ENCODE measurements around the gene VPS13A. TPM values are rescaled to one million over a fixed set of nuclear protein-coding genes. Genes with fewer than 3 reads are reported as not detected.

VPS13A gene
- total RNA-seq, 1 donor from 2014 or later: 37.8 TPM

DNA sequence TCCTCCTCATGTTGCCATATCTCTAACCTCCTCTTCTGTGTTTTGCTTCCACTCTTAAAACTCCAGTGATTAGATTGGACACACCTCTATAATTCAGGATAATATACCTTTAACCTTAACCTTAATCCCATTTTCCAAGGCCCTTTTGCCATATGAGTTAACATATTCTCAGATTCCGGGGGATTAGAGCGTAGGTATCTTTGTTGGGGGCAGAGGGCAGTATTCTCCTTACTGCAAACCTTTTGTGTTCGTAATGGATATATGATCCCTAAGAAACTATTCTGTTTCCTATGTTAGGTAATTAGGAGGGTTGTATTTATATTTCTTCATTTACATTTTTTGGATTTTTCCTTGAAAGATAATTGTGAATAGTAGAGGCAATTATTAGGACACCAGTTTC is 99.5 kb downstream of the VPS13A start:
- DNase-seq: no peak
- Histone ChIP-seq H3K4me3 (no peak overlapping the region), H3K9me3 (no peaks in the 10 kb centered on the region), H3K4me1 (no peaks in the 10 kb centered on the region), H3K36me3 (no peaks in the 10 kb centered on the region), H3K27ac (no peak overlapping the region), H3K27me3 (ENCODE audit: low read depth) (no peaks in the 10 kb centered on the region)
- no peak for TF ChIP-seq CTCF (IDR thresholded peaks at IDR 0.05)
- no peak for ATAC-seq
- intact Hi-C loops (cut with DNase I): no loop called here

GRCh38 chr9:77277719-77278118 is 100.4 kb downstream of the VPS13A start:
- Histone ChIP-seq H3K9me3 (no peaks in the 10 kb centered on the region), H3K4me1 (no peaks in the 10 kb centered on the region), H3K4me3 (no peak overlapping the region), H3K27me3 (ENCODE audit: low read depth) (no peaks in the 10 kb centered on the region), H3K27ac (no peak overlapping the region), H3K36me3 (peaks cover 9% of the 10 kb centered on the region)
- TF ChIP-seq CTCF (IDR thresholded peaks at IDR 0.05): no peak
- intact Hi-C loops (cut with DNase I): no loop called here
- ATAC-seq (no peak), DNase-seq (no peak)

GRCh38 chr9:77283991-77284390 is 106.7 kb downstream of the VPS13A start:
- ATAC-seq: no peak
- Histone ChIP-seq H3K4me3 (no peak overlapping the region), H3K9me3 (peaks cover 10% of the 10 kb centered on the region), H3K27ac (no peak overlapping the region), H3K27me3 (ENCODE audit: low read depth) (no peaks in the 10 kb centered on the region), H3K36me3 (peaks cover 16% of the 10 kb centered on the region), H3K4me1 (no peaks in the 10 kb centered on the region)
- no peak for DNase-seq
- no peak for TF ChIP-seq CTCF (IDR thresholded peaks at IDR 0.05)
- intact Hi-C loops (cut with DNase I): no loop called here

GRCh38 chr9:77284616-77285015 is 107.3 kb downstream of the VPS13A start:
- intact Hi-C loops (cut with DNase I): no loop called here
- H3K9me3 ChIP-seq: peaks cover 10% of the 10 kb centered on the region
- H3K4me1 ChIP-seq: no peaks in the 10 kb centered on the region
- no peak for DNase-seq
- TF ChIP-seq CTCF (IDR thresholded peaks at IDR 0.05): no peak
- peaks cover 16% of the 10 kb centered on the region for H3K36me3 ChIP-seq
- no peak overlapping the region for H3K27ac ChIP-seq
- no peak overlapping the region for H3K4me3 ChIP-seq
- ATAC-seq: no peak
- no peaks in the 10 kb centered on the region for H3K27me3 ChIP-seq (ENCODE audit: low read depth)

DNA sequence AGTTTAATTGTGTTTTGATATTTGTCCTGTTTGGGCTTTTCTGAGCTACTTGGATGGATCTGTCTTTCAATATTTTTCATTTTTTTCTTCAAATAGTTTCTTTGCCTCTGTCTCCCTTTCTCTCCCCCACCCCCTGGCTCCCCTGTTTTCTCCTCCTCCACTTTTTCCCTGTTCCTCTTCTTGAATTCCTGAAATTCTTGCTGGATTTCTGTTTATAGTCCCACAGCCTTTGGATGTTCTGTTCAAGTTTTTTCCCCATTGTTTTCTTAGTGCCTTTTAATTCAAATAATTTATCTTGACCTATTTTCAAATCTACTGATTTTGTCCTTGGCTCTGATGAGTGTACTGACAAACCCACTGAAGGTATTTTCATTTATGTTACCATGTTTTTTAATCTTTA is 113.0 kb downstream of the VPS13A start:
- H3K9me3 ChIP-seq: peaks cover 10% of the 10 kb centered on the region
- no peak overlapping the region for H3K4me3 ChIP-seq
- no peaks in the 10 kb centered on the region for H3K4me1 ChIP-seq
- no peaks in the 10 kb centered on the region for H3K27me3 ChIP-seq (ENCODE audit: low read depth)
- TF ChIP-seq CTCF (IDR thresholded peaks at IDR 0.05): no peak
- peaks cover 1% of the 10 kb centered on the region for H3K36me3 ChIP-seq
- intact Hi-C loops (cut with DNase I): no loop called here
- no peak for DNase-seq
- no peak overlapping the region for H3K27ac ChIP-seq
- ATAC-seq: no peak

GRCh38 chr9:77291714-77292113 is 114.4 kb downstream of the VPS13A start:
- intact Hi-C loops (cut with DNase I): no loop called here
- TF ChIP-seq CTCF (IDR thresholded peaks at IDR 0.05): peak; percentile 28
- ATAC-seq (peak in 1 of 2 donors; percentile 19), DNase-seq (no peak)
- Histone ChIP-seq H3K27ac (no peak overlapping the region), H3K4me3 (no peak overlapping the region), H3K9me3 (peaks cover 10% of the 10 kb centered on the region), H3K4me1 (no peaks in the 10 kb centered on the region), H3K36me3 (peaks cover 8% of the 10 kb centered on the region), H3K27me3 (ENCODE audit: low read depth) (no peaks in the 10 kb centered on the region)

All from lower lobe of right lung (tissue), 2 donors.